Measurements from ENCODE around the gene DISC1.

GRCh38 chr1:231814521-231814920, 187.9 kb downstream of the DISC1 start:
- TF ChIP-seq CTCF (IDR thresholded peaks at IDR 0.05) (no peak), POLR2A (IDR thresholded peaks at IDR 0.05) (no peak)
